ENCODE measurements around the gene UST.
"Not testable (repeated sequence)": the region's sequence is repeated elsewhere in the genome, so short reads cannot be mapped to it uniquely, and the experiment has no call there.

- not testable (repeated sequence) for TF ChIP-seq CTCF (IDR thresholded peaks at IDR 0.05); NFYB (CRISPR knock-in tag; conservative IDR thresholded peaks at IDR 0.05; ENCODE audit: low read depth); MAX (CRISPR knock-in tag; IDR thresholded peaks at IDR 0.05); SP1 (CRISPR knock-in tag; conservative IDR thresholded peaks at IDR 0.05)
Measured at GRCh38 chr6:148880742-148881141, 133.9 kb downstream of the UST start.

Data from WTC11 (cell line).